Measurements from ENCODE around the gene CD24. TPM values are rescaled to one million over a fixed set of nuclear protein-coding genes. Genes with fewer than 3 reads are reported as not detected.

Gene CD24
- polyA plus RNA-seq, 2 of the 4 experiments (the other 2 are of a cell fraction) = 284 to 602 TPM

DNA sequence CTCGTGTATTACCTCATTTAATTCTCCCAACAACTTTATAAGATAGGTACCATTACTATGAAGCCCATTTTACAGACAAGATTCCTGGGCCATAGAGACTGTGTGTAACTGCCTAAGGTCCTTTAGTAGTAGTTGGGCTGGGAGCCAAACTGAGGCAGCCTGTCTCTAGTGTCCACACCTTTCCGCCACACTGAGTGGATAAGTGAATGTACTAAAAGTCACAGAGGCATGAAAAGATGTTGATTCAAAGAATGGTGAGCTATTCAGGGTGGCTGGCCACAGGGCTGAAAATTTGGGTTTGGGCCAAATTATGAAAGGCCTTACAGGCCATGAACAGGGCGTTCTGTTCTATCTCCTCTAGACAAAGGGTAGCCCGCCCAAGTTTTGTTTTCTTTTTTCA lies 11.0 kb downstream of the CD24 start:
- ChIA-PET CTCF (no interaction called here), POLR2A (interaction anchor here (1.0 kb wide), 1 partner anchor 11 kb away, joined by 3 read pairs; no protein-coding TSS in a partner anchor)
- TF ChIP-seq, protein P1, sequence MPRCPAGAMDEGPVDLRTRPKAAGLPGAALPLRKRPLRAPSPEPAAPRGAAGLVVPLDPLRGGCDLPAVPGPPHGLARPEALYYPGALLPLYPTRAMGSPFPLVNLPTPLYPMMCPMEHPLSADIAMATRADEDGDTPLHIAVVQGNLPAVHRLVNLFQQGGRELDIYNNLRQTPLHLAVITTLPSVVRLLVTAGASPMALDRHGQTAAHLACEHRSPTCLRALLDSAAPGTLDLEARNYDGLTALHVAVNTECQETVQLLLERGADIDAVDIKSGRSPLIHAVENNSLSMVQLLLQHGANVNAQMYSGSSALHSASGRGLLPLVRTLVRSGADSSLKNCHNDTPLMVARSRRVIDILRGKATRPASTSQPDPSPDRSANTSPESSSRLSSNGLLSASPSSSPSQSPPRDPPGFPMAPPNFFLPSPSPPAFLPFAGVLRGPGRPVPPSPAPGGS (IDR thresholded peaks at IDR 0.05) = no peak
- TF ChIP-seq FOSL2 (IDR thresholded peaks at IDR 0.05) = no peak
- no peak for TF ChIP-seq FOSL2 (CRISPR knock-in tag; IDR thresholded peaks at IDR 0.05)
- no peak for TF ChIP-seq POLR2AphosphoS2 (conservative IDR thresholded peaks at IDR 0.05; ENCODE audit: low read length)
- no peak for TF ChIP-seq BHLHE40 (IDR thresholded peaks at IDR 0.05; ENCODE audit: low read depth, low read length)
- TF ChIP-seq, protein P2, sequence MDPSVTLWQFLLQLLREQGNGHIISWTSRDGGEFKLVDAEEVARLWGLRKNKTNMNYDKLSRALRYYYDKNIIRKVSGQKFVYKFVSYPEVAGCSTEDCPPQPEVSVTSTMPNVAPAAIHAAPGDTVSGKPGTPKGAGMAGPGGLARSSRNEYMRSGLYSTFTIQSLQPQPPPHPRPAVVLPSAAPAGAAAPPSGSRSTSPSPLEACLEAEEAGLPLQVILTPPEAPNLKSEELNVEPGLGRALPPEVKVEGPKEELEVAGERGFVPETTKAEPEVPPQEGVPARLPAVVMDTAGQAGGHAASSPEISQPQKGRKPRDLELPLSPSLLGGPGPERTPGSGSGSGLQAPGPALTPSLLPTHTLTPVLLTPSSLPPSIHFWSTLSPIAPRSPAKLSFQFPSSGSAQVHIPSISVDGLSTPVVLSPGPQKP (IDR thresholded peaks at IDR 0.05; ENCODE audit: low read depth, low read length) = no peak
- TF ChIP-seq RCOR1 (IDR thresholded peaks at IDR 0.05; ENCODE audit: low read depth, low read length) = no peak
- TF ChIP-seq POLR2A (IDR thresholded peaks at IDR 0.05; ENCODE audit: low read length) = no peak
- no peak for TF ChIP-seq EHF (CRISPR knock-in tag; IDR thresholded peaks at IDR 0.05)
- TF ChIP-seq, protein P3, sequence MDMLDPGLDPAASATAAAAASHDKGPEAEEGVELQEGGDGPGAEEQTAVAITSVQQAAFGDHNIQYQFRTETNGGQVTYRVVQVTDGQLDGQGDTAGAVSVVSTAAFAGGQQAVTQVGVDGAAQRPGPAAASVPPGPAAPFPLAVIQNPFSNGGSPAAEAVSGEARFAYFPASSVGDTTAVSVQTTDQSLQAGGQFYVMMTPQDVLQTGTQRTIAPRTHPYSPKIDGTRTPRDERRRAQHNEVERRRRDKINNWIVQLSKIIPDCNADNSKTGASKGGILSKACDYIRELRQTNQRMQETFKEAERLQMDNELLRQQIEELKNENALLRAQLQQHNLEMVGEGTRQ (IDR thresholded peaks at IDR 0.05) = no peak
- TF ChIP-seq TP53 (CRISPR knock-in tag; IDR thresholded peaks at IDR 0.05) = no peak
- no peak for TF ChIP-seq NR3C1 (IDR thresholded peaks at IDR 0.05)
- Histone ChIP-seq H3K9me3 (no peaks in the 10 kb centered on the region), H3K27ac (no peak overlapping the region), H3K4me1 (no peaks in the 10 kb centered on the region), H3K4me3 (no peak overlapping the region), H3K4me2 (no peak overlapping the region)
- WGBS (ENCODE audit: missing lambda C conversion rate) = 50% methylated on average over 4 of the region's 4 CpGs
- ATAC-seq (no peak), FAIRE-seq (no peak), DNase-seq (ENCODE audit: low read depth in 1 of 2, low spot score in 1 of 2) (no peak)

DNA sequence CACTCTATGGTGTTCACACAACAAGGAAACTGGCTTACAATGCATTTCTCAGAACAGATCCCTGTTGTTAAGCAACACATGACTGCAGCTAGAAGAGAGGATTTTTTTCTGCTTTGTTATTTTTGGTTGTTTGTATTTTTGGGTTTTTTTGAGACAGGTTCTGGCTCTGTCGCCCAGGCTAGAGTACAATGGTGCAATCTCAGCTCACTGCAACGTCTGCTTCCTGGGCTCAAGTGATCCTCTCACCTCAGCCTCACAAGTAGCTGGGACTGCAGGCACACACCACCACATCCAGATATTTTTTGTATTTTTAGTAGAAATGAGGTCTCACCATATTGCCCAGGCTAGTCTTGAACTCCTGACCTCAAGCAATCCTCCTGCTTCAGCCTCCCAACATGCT lies 12.7 kb downstream of the CD24 start:
- no peak overlapping the region for H3K4me2 ChIP-seq
- DNase-seq (ENCODE audit: low read depth in 1 of 2, low spot score in 1 of 2) (no peak), ATAC-seq (no peak), FAIRE-seq (no peak)
- no peak overlapping the region for H3K4me3 ChIP-seq
- CTCF ChIA-PET = interaction anchor here (1.3 to 1.5 kb wide), 2 partner anchors 17 to 351 kb away, joined by 3 to 4 read pairs; no protein-coding TSS in a partner anchor
- H3K4me1 ChIP-seq = no peaks in the 10 kb centered on the region
- WGBS (ENCODE audit: missing lambda C conversion rate) = 66% methylated on average over 2 of the region's 2 CpGs
- POLR2A ChIA-PET = no interaction called here
- no peaks in the 10 kb centered on the region for H3K9me3 ChIP-seq
- no peak overlapping the region for H3K27ac ChIP-seq
- TF ChIP-seq TFCP2L1 (CRISPR knock-in tag; IDR thresholded peaks at IDR 0.05) (no peak), MAZ (IDR thresholded peaks at IDR 0.05; ENCODE audit: borderline replicate concordance, low read depth, low read length) (no peak), RARB (CRISPR knock-in tag; IDR thresholded peaks at IDR 0.05) (no peak), FOSL2 (IDR thresholded peaks at IDR 0.05) (no peak), FOSL2 (CRISPR knock-in tag; IDR thresholded peaks at IDR 0.05) (no peak), BHLHE40 (IDR thresholded peaks at IDR 0.05; ENCODE audit: low read depth, low read length) (no peak), HOXB5 (CRISPR knock-in tag; IDR thresholded peaks at IDR 0.05) (no peak), TP53 (CRISPR knock-in tag; IDR thresholded peaks at IDR 0.05) (no peak), SMC3 (IDR thresholded peaks at IDR 0.05) (no peak), ZFP36 (IDR thresholded peaks at IDR 0.05; ENCODE audit: borderline replicate concordance, partially characterized antibody) (no peak), ZC3H11A (IDR thresholded peaks at IDR 0.05) (no peak), POLR2AphosphoS2 (conservative IDR thresholded peaks at IDR 0.05; ENCODE audit: low read length) (no peak), EP300 (IDR thresholded peaks at IDR 0.05) (no peak), SREBF2 (IDR thresholded peaks at IDR 0.05) (no peak), RFX5 (IDR thresholded peaks at IDR 0.05) (no peak)
- TF ChIP-seq, protein P1 (IDR thresholded peaks at IDR 0.05) = no peak
- TF ChIP-seq, protein P4, sequence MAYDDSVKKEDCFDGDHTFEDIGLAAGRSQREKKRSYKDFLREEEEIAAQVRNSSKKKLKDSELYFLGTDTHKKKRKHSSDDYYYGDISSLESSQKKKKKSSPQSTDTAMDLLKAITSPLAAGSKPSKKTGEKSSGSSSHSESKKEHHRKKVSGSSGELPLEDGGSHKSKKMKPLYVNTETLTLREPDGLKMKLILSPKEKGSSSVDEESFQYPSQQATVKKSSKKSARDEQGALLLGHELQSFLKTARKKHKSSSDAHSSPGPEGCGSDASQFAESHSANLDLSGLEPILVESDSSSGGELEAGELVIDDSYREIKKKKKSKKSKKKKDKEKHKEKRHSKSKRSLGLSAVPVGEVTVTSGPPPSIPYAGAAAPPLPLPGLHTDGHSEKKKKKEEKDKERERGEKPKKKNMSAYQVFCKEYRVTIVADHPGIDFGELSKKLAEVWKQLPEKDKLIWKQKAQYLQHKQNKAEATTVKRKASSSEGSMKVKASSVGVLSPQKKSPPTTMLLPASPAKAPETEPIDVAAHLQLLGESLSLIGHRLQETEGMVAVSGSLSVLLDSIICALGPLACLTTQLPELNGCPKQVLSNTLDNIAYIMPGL (CRISPR knock-in tag; IDR thresholded peaks at IDR 0.05; ENCODE audit: borderline replicate concordance) = no peak
- TF ChIP-seq, protein P5, sequence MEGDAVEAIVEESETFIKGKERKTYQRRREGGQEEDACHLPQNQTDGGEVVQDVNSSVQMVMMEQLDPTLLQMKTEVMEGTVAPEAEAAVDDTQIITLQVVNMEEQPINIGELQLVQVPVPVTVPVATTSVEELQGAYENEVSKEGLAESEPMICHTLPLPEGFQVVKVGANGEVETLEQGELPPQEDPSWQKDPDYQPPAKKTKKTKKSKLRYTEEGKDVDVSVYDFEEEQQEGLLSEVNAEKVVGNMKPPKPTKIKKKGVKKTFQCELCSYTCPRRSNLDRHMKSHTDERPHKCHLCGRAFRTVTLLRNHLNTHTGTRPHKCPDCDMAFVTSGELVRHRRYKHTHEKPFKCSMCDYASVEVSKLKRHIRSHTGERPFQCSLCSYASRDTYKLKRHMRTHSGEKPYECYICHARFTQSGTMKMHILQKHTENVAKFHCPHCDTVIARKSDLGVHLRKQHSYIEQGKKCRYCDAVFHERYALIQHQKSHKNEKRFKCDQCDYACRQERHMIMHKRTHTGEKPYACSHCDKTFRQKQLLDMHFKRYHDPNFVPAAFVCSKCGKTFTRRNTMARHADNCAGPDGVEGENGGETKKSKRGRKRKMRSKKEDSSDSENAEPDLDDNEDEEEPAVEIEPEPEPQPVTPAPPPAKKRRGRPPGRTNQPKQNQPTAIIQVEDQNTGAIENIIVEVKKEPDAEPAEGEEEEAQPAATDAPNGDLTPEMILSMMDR (IDR thresholded peaks at IDR 0.05) = no peak
- TF ChIP-seq, protein P6, sequence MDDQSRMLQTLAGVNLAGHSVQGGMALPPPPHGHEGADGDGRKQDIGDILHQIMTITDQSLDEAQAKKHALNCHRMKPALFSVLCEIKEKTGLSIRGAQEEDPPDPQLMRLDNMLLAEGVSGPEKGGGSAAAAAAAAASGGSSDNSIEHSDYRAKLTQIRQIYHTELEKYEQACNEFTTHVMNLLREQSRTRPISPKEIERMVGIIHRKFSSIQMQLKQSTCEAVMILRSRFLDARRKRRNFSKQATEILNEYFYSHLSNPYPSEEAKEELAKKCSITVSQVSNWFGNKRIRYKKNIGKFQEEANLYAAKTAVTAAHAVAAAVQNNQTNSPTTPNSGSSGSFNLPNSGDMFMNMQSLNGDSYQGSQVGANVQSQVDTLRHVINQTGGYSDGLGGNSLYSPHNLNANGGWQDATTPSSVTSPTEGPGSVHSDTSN (IDR thresholded peaks at IDR 0.05) = no peak
- TF ChIP-seq, protein P7, sequence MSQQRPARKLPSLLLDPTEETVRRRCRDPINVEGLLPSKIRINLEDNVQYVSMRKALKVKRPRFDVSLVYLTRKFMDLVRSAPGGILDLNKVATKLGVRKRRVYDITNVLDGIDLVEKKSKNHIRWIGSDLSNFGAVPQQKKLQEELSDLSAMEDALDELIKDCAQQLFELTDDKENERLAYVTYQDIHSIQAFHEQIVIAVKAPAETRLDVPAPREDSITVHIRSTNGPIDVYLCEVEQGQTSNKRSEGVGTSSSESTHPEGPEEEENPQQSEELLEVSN (IDR thresholded peaks at IDR 0.05; ENCODE audit: borderline replicate concordance, low read depth) = no peak
